ENCODE measurements around the gene ZRANB3.

ZRANB3 gene

DNA sequence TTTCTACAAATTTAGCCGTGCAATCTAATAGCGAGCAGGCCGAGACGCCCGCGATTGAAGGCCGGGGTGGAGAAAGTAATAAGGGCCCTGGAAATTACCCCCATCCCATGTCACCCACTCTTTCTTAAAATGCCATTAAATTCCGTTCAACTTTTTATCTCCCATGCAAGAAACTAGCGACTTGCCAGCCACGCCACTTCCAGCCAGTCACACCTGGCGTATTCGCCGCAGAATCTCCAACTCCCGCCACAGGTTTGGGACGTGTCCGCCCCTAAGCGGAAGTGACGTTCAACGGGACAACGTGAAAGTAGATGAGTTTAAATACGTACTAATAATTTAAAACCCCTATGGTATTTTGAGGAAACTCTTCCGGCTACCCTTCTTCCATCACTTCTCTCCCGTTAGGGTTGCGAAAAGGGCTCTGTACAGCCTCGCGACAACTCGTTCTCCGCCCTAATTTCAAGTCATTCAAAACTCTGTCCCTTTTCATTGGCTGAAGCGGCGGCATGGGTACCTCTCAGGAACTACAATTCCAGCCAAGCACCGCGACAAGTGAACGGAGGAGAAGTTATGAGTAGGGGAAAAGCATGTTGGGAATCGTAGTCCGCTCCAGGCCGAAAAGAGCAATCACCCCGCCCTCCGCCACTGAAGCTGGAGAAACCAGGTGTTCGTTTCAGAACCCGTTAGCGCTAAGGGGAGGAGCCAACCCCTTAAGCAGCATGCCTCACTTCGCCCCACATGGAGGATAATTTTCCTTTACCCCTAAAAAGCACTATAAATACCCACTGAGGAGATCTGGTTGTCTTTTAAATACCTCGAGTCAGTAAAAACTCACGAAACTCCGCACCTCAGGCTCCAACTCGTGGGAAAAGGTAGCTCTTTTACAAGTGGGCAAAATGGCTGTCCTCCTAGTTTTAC lies at the start of gene ZRANB3:
ZRANB3 (minus strand) TSS at position 906 of the 918 bp plus-strand sequence.
- peak within 1 kb of the TSS; percentile 62 for H3K4me3 ChIP-seq (ENCODE audit: low read depth, low read length)
- peak; percentile 97 for DNase-seq (ENCODE audit: low read depth)
- TF ChIP-seq, protein P1, sequence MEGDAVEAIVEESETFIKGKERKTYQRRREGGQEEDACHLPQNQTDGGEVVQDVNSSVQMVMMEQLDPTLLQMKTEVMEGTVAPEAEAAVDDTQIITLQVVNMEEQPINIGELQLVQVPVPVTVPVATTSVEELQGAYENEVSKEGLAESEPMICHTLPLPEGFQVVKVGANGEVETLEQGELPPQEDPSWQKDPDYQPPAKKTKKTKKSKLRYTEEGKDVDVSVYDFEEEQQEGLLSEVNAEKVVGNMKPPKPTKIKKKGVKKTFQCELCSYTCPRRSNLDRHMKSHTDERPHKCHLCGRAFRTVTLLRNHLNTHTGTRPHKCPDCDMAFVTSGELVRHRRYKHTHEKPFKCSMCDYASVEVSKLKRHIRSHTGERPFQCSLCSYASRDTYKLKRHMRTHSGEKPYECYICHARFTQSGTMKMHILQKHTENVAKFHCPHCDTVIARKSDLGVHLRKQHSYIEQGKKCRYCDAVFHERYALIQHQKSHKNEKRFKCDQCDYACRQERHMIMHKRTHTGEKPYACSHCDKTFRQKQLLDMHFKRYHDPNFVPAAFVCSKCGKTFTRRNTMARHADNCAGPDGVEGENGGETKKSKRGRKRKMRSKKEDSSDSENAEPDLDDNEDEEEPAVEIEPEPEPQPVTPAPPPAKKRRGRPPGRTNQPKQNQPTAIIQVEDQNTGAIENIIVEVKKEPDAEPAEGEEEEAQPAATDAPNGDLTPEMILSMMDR (IDR thresholded peaks at IDR 0.05; ENCODE audit: low read depth, low read length, missing control alignments), result no peak
- in situ Hi-C loops (cut with HindIII; ENCODE audit: low sequenced_read_pairs), result loop anchor here (5.0 kb wide), 1 partner anchor 52 kb away; no protein-coding TSS in a partner anchor

DNA sequence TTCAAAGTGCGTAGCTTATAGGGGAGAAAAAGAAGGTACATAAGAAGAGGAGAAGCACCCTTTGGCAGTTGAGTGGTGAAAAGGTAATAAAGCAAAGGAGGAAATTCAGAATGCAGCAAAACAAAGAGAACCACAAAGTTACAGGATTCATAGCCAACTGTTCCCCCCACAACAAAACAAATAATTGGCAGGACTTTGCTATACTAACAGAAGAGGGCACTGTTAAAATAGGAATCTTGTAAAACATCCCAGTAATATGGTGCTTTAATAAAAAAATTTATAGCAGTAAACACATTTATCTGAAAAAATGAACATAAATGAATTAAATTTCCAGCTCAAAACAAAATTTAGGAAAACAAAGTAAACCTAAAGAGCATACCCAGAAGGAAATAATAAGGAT lies 42.6 kb upstream of the ZRANB3 start:
- DNase-seq (ENCODE audit: low read depth), result no peak
- H3K4me3 ChIP-seq (ENCODE audit: low read depth, low read length), result no peak overlapping the region
- in situ Hi-C loops (cut with HindIII; ENCODE audit: low sequenced_read_pairs), result no loop called here
- TF ChIP-seq, protein P1 (IDR thresholded peaks at IDR 0.05; ENCODE audit: low read depth, low read length, missing control alignments), result no peak

DNA sequence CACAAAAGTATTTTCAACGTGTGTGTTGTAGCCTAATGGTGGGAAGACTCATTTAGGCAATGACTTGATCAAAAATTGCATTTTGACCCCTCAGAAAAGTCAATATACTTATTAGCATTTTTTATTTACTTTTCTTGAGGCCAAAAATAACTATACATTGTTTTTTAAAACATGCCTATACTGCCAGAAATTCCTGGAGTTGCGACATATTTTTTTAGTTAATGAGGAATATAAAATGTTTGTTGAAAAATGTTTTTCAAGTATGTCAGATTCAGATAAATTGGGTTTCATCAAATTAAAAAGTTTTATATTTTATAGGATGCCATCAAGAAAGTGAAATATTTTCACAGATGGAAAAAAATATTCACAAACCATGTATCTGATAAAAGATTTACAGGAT lies 39.9 kb upstream of the ZRANB3 start:
- no peak for DNase-seq (ENCODE audit: low read depth)
- TF ChIP-seq, protein P1 (IDR thresholded peaks at IDR 0.05; ENCODE audit: low read depth, low read length, missing control alignments), result no peak
- in situ Hi-C loops (cut with HindIII; ENCODE audit: low sequenced_read_pairs), result no loop called here
- no peak overlapping the region for H3K4me3 ChIP-seq (ENCODE audit: low read depth, low read length)

DNA sequence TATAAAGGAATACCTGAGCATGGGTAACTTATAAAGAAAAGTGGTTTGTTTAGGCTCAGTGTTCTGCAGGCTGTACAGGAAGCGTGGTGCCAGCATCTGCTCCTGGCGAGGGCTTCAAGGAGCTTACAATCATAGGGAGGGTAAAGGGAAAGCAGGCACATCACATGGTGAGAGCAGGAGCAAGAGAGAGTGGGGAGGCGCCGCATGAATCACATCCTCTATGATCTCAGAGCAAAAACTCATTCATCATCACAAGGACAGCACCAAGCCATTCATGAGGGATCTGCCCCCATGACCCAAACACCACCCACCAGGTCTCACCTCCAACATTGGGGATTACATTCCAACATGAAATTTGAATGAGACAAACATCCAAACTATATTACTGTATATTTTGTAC lies 32.8 kb upstream of the ZRANB3 start:
- TF ChIP-seq, protein P1 (IDR thresholded peaks at IDR 0.05; ENCODE audit: low read depth, low read length, missing control alignments), result no peak
- H3K4me3 ChIP-seq (ENCODE audit: low read depth, low read length), result no peak overlapping the region
- in situ Hi-C loops (cut with HindIII; ENCODE audit: low sequenced_read_pairs), result no loop called here
- DNase-seq (ENCODE audit: low read depth), result no peak

DNA sequence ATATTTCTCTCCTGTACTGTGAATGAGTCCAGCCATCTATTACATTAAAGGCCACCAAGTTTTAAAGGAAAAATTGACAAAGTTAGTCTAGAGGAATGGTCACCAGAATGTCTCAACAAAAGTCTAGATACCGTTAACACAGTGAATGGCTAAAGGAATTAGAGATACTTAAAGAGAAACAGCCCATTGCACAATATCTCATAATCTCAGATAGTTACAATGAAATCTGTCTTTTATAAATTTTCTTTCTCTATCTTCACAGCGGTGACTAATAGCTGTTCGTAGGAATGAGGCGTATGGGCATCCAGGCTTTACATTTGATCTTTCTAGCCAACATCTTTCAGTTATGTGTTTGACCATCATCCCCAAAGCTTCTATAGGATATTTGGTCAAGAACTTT lies 30.9 kb upstream of the ZRANB3 start:
- TF ChIP-seq, protein P1 (IDR thresholded peaks at IDR 0.05; ENCODE audit: low read depth, low read length, missing control alignments), result no peak
- DNase-seq (ENCODE audit: low read depth), result no peak
- no peak overlapping the region for H3K4me3 ChIP-seq (ENCODE audit: low read depth, low read length)
- in situ Hi-C loops (cut with HindIII; ENCODE audit: low sequenced_read_pairs), result no loop called here

DNA sequence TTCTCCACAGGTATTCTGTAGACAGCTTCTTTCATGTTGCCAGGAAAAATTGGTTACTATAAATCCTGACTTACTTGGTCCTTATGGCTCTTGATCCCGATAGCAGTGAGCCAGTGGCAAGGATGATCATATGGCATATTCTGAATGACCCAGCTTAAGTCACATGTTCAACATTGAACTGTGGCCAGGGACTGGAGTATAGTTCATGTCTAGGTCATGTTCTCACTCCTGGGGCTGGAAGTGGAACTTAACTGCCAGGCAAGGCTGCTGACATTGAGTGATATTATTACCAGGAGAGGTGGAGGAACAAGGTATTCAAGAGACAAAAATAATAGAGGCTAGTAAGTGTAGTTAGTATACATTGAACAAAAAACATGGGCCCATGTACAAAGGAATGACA lies 26.5 kb upstream of the ZRANB3 start:
- in situ Hi-C loops (cut with HindIII; ENCODE audit: low sequenced_read_pairs), result no loop called here
- no peak overlapping the region for H3K4me3 ChIP-seq (ENCODE audit: low read depth, low read length)
- DNase-seq (ENCODE audit: low read depth), result no peak
- TF ChIP-seq, protein P1 (IDR thresholded peaks at IDR 0.05; ENCODE audit: low read depth, low read length, missing control alignments), result no peak

Measured in astrocyte of the cerebellum (primary cell).